HepG2 (cell line): ENCODE measurements around the gene MASP2. TPM values are rescaled to one million over a fixed set of nuclear protein-coding genes. Genes with fewer than 3 reads are reported as not detected.

Source experiments
- ARID4A ChIP-seq: sonication (generic); formaldehyde crosslinking; IDR thresholded peaks from 2 replicates; pipeline ENCODE4 v1.5.0; 2020; ENCODE audit warnings: mild to moderate bottlenecking, missing genetic modification reagents, borderline replicate concordance
- ATF7 ChIP-seq, 2 experiments: fragments of 450-650 bp in 1 of 2; sonication (generic) in 1 of 2; formaldehyde crosslinking in 1 of 2; IDR thresholded peaks; 2 replicates each; pipeline versions ENCODE4 v1.4.0 to v1.6.1; 2016 to 2020; ENCODE audit warnings: antibody characterized with exemption in 1 of 2, mild to moderate bottlenecking in 1 of 2, missing genetic modification reagents in 1 of 2
- BHLHE40 ChIP-seq: IDR thresholded peaks from 2 replicates; pipeline ENCODE4 v1.6.1; 2011; ENCODE audit warnings: low read length, improper control_type of control experiment
- CCAR2 ChIP-seq: fragments of 200-400 bp; formaldehyde crosslinking; optimal IDR thresholded peaks from 2 replicates; pipeline ENCODE3; 2018; ENCODE audit warnings: low read depth, mild to moderate bottlenecking, low read length, moderate library complexity
- FOXO1 ChIP-seq: sonication (generic); formaldehyde crosslinking; IDR thresholded peaks from 2 replicates; pipeline ENCODE4 v1.4.0; 2020; ENCODE audit warnings: missing genetic modification reagents
- GATA4 ChIP-seq: sonication (generic); IDR thresholded peaks from 2 replicates; pipeline ENCODE4 v1.6.1; 2016; ENCODE audit warnings: antibody characterized with exemption, low read depth, borderline replicate concordance
- GPBP1L1 ChIP-seq: sonication (generic); formaldehyde crosslinking; IDR thresholded peaks from 2 replicates; pipeline ENCODE4 v1.5.0; 2020; ENCODE audit warnings: mild to moderate bottlenecking, missing genetic modification reagents
- KDM1A ChIP-seq: IDR thresholded peaks from 2 replicates; pipeline ENCODE4 v1.6.1; 2016; ENCODE audit warnings: missing compliant biosample characterization
- KDM3A ChIP-seq: IDR thresholded peaks from 2 replicates; pipeline ENCODE4 v1.6.1; 2018; ENCODE audit warnings: low read depth, missing compliant biosample characterization
- NR2F1 ChIP-seq, 2 experiments: fragments of 450-650 bp in 1 of 2; formaldehyde crosslinking in 1 of 2; IDR thresholded peaks; 2 replicates each; pipeline versions ENCODE4 v1.5.0 to v1.6.1; 2016 to 2020; ENCODE audit warnings: mild to moderate bottlenecking in 1 of 2, missing compliant biosample characterization in 1 of 2, missing genetic modification reagents in 1 of 2, moderate library complexity in 1 of 2
- REST ChIP-seq, 2 experiments: IDR thresholded peaks; 2 replicates each; pipeline ENCODE4 v1.6.1; 2011 to 2012; ENCODE audit warnings: low read length in 2 of 2, borderline replicate concordance in 1 of 2, low read depth in 1 of 2, mild to moderate bottlenecking in 1 of 2, moderate library complexity in 1 of 2
- TBL1XR1 ChIP-seq: fragments of 150-350 bp; IDR thresholded peaks from 2 replicates; pipeline ENCODE4 v1.6.1; 2014; ENCODE audit warnings: borderline replicate concordance, low read length; ENCODE audit not compliant: partially characterized antibody
- TSC22D2 ChIP-seq: sonication (generic); formaldehyde crosslinking; IDR thresholded peaks from 2 replicates; pipeline ENCODE4 v1.5.1; 2020; ENCODE audit warnings: missing genetic modification reagents, mild to moderate bottlenecking, borderline replicate concordance
- ZFP62 ChIP-seq: sonication (generic); formaldehyde crosslinking; IDR thresholded peaks from 2 replicates; pipeline ENCODE4 v1.4.0; 2020; ENCODE audit warnings: missing genetic modification reagents
- ZFYVE20 ChIP-seq: sonication (generic); formaldehyde crosslinking; IDR thresholded peaks from 2 replicates; pipeline ENCODE4 v1.8.0; 2023; ENCODE audit warnings: low read depth, mild to moderate bottlenecking, moderate library complexity, missing genetic modification reagents, borderline replicate concordance
- ZNF253 ChIP-seq: sonication (generic); formaldehyde crosslinking; IDR thresholded peaks from 2 replicates; pipeline ENCODE4 v1.8.0; 2022; ENCODE audit warnings: mild to moderate bottlenecking, missing genetic modification reagents, borderline replicate concordance
- ZNF317 ChIP-seq: sonication (generic); formaldehyde crosslinking; IDR thresholded peaks from 2 replicates; pipeline ENCODE4 v1.5.0; 2020; ENCODE audit warnings: mild to moderate bottlenecking, missing genetic modification reagents
- ZNF468 ChIP-seq: sonication (generic); formaldehyde crosslinking; IDR thresholded peaks from 2 replicates; pipeline ENCODE4 v1.8.0; 2022; ENCODE audit warnings: mild to moderate bottlenecking, moderate library complexity, missing genetic modification reagents
- polyA plus RNA-seq, 8 experiments: library from polyadenylated mRNA; depleted of rRNA in 3 of 8; stranded (reverse) in 7 of 8; unstranded in 1 of 8; fragments of >200 nt; fragmentation: Illumina TruSeq in 4 of 8; extraction: Trizol in 4 of 8; gene quantifications; 2 replicates each; pipeline versions ENCODE4 v1.2.1 to v1.2.3, GENCODE V29; 2011 to 2016; ENCODE audit warnings: low read depth in 4 of 8, missing spikeins in 1 of 8, mixed read lengths in 1 of 8; ENCODE audit not compliant: insufficient read depth in 1 of 8
- total RNA-seq, 5 experiments: library from RNA; depleted of rRNA; stranded (reverse); fragments of >200 nt; fragmentation: Illumina TruSeq; extraction: Trizol; gene quantifications; 2 replicates each; pipeline ENCODE4 v1.2.3, GENCODE V29; 2016; ENCODE audit warnings: low read depth in 1 of 5

The MASP2 gene
- total and polyA plus RNA-seq, 2 of the 13 experiments (the other 11 are each of a cell fraction or from before 2014, with no cell fraction given): 7.1 to 11.8 TPM

GRCh38 chr1:11046625-11047365, at the start of gene MASP2 (continued):
- TF ChIP-seq ZNF317 (no peak), KDM3A (CRISPR knock-in tag) (peak; percentile 31; the same call in 1 of the 2 replicates), ATF7 (IDR thresholded peaks at IDR 0.05) (no peak), ATF7 (CRISPR knock-in tag; IDR thresholded peaks at IDR 0.05) (no peak; the same call in 1 of the 2 replicates), REST (IDR thresholded peaks at IDR 0.05; ENCODE audit: borderline replicate concordance in 1 of 2, low read depth in 1 of 2, low read length in 2 of 2) (no peak), BHLHE40 (no peak), KDM1A (no peak), ZFYVE20 (no peak), TSC22D2 (CRISPR knock-in tag) (no peak), CCAR2 (no peak), NR2F1 (CRISPR knock-in tag; IDR thresholded peaks at IDR 0.05) (peak; percentile 64 to 68; a peak in 3 of 4 replicates), FOXO1 (peak; percentile 25; the same call in 1 of the 2 replicates), ZFP62 (CRISPR knock-in tag) (no peak), ARID4A (CRISPR knock-in tag) (no peak; the same call in 1 of the 2 replicates), GPBP1L1 (CRISPR knock-in tag) (no peak), ZNF253 (CRISPR knock-in tag) (no peak), TBL1XR1 (no peak), ZNF468 (CRISPR knock-in tag) (no peak), GATA4 (no peak)
